PC-3 (cell line): Measurements from ENCODE around the gene PHF8.

ENCODE experiments used
- EZH2 ChIP-seq: fragments of 300-600 bp; sonication (generic); IDR thresholded peaks from one replicate; pipeline ENCODE4 v1.6.1; 2017; ENCODE audit warnings: antibody characterized with exemption, mild to moderate bottlenecking, low read length; ENCODE audit not compliant: unreplicated experiment
- EZH2phosphoT487 ChIP-seq: fragments of 300-600 bp; sonication (generic); IDR thresholded peaks from 2 replicates; pipeline ENCODE4 v1.6.1; 2018; ENCODE audit warnings: mild to moderate bottlenecking, antibody characterized with exemption, low read length, borderline replicate concordance

DNA sequence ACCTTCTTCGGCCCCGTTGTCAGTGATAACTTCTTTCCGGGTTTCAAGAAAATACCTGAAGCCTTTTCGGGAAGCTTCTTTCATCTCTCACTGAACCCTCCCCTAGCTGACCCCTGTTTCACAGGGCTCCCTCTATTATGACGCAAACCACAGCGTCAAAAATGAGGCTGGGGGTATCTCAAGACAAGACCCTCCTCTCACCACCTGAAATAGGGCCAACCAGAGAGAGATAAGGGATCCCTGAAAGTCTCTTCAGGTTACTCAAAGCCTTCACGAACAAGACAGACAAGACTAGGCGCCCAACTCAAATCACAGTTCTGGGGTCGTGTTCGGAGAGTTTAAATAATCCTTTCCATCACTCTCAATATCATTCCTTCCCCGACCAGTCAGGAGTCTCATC, 1.2 kb downstream of the PHF8 start:
- TF ChIP-seq EZH2phosphoT487 (no peak), EZH2 (no peak)
